SKM-1 treated with dmso at 0.1 percent for 144 hours (cell line): ENCODE data around the gene YOD1.
A peak's percentile ranks its signal among the peaks of the same experiment; 100 is the strongest.

Source experiments
- DNase-seq: peaks from one replicate; lab custom pipeline; 2025; ENCODE audit not compliant: unreplicated experiment; lab: John Stamatoyannopoulos, UW

YOD1 gene

DNA sequence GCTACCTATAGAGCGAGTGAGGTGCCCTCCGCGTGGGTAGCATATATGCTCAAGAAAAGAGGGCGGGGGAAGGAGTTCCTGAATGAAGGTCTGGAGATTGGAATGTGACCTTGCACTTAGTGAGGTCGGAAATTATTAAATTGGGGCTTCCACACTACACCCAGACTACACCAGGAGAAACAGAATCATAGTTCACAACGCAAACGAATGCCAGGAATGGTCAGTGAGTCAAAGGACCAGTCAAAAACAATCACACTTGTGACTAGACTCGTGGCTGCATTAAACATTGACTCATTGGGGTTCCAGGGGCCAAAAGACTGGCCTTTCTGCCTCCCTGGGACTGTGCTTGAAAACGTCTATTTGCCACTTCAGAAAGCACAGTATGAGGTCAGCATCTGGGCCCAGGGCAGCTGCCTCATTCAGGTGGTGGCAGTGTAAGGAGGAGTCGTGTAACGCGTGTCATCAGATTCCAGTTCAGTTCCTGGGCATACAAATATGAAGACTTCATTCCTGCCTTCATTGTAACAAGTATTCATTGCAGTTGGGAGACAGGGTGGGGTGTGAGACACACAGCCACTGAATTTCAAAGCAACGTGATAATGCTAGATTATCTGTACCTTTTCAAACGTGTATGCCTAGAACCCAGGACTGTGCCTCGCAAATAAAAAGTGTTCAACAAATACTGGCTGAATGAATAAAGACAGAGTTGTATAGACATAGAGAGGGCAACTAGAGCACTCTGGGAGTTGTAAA lies at the start of gene YOD1:
TSS of gene YOD1 (minus strand) at position 18 of the 753 bp plus-strand sequence. CDS start 178 bp downstream, outside the sequence.
- no peak for DNase-seq

DNA sequence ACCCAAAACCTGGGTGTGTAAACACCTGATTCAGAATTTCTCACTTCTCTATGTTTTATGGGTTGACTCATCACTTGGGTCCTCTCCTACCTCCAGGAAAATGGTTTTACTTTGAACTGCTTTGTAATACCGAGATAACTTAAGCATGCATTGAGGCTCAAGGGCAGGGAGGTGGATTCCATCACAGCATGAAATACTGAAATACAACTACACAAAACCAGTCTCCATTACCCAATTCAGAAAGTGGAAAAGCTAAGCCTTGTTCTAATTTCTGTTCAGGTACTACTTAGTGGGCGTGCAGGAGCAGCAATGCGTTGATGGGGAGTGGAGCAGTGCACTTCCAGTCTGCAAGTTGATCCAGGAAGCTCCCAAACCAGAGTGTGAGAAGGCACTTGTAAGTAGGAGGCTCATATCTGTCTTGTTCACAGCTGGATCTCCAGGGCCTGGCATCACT lies 46.9 kb upstream of the YOD1 start:
- no peak for DNase-seq

DNA sequence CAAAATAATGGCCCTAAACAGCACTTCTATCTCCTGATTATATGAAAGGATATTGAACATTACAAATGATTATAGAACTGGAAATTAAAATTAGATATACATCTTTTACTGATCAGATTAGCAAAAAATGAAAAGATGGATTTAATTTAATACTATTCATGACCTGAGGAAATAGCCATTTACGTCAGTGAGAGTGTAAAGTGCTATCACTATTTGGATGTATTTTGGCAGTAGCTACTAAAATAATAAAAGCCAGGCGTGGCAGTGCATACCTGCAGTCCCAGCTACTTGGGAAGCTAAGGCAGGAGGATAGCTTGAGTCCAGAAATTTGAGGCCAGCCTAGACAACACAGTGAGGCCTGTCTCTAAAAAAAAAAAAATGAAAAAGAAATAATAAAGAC lies 42.9 kb upstream of the YOD1 start:
- no peak for DNase-seq

DNA sequence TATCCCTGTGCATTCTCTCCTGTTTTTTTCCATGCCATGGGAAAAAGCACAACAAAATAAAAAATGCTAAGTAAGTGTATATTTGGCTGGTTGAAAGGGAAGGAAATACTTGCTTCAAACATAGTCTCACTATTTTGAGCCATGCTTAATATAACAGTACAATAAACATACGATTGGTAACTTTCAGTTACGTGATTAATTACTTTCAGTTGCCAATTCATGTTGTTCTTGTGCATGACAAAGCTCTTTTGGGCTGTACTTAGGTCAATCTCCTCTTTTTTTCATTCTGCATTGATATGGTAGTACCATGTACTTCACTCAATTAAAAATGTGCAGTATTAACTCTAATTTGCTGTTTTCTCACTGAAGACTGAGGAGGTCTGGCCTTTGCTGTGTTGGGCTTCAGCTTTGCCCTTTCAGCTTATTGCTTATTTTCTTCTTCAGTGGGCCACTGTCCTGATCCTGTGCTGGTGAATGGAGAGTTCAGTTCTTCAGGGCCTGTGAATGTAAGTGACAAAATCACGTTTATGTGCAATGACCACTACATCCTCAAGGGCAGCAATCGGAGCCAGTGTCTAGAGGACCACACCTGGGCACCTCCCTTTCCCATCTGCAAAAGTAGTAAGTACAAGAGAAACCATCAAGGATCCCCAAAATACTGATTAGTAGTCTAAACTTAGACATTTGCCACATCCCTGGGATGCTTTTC lies 40.3 kb upstream of the YOD1 start:
- DNase-seq, result no peak

DNA sequence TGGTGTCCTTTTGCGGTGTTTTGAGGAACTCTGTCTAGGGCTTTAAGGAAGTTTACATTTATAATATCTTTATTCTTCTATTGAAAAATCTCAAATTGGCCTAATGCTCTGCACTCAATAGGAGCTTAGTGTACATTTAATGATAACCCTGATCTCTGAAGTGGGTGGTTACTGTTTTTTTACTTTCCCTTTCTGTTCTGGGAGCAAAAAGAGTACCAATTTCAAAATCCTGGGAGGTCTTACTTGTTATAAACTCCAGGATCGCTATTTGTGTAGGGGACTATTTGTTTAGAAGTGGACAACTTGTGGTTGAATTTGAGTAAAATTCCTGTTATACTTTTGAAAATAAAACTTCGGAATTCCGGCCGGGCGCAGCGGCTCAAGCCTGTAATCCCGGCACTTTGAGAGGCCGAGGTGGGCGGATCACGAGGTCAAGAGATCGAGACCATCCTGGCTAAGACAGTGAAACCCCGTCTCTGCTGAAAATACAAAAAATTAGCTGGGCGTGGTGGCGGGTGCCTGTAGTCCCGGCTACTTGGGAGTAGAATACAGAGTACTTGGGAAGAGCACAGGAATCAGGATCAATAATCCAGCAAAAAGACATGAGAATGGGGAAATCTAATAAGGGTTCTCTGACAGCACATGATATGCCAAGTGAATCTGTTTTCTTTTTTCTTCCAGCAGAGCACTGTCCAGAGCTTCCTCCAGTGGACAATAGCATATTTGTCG lies 38.8 kb upstream of the YOD1 start:
- DNase-seq, result no peak

DNA sequence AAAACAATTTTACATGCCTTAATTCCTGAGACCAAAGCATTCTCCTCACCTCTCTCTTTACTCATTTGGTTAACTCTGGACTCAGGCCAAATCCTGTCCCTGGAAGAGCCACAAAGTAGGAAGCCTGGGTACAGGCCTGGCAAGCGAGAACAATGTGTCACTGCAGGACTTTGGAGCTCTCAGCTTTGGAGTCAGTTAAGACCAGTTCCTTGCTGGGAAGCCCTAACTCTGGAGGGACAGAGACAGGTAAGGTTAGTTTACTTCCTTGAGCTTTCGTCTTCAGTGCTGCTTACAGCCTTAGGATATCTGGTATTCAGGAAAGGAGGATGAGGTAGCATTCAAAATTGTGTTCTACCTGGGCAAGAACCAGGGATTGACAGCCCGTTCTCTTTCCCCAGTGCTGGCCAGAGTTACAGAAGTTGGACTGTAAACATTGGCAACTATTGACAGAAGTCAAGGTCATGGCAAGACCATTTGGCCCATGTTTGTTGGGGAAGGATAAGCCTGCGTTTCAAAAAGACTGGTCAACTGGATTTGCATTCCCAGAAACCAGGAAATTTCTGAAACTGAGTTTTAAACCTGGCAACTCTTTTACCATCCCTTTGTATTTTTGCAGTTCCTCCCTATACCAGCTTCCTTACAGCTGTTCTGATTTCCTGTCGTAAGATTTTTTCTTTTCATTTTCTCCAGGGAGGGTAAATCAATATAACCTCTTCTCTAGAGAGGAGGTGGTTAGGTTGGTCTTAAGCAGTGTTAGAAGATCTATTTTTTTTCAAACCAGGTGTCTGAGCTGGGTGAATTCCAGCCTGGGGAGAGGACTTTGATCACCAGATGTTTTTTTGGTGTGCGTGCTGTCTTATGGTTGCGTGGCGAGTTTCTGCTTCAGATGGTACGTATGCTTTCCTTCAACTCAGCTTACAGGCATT lies 38.0 kb upstream of the YOD1 start, which contains the start of gene C4BPB:
TSS of gene C4BPB (plus strand) at position 160 of the 926 bp plus-strand sequence. CDS start at position 832, 672 bp downstream.
- no peak for DNase-seq

DNA sequence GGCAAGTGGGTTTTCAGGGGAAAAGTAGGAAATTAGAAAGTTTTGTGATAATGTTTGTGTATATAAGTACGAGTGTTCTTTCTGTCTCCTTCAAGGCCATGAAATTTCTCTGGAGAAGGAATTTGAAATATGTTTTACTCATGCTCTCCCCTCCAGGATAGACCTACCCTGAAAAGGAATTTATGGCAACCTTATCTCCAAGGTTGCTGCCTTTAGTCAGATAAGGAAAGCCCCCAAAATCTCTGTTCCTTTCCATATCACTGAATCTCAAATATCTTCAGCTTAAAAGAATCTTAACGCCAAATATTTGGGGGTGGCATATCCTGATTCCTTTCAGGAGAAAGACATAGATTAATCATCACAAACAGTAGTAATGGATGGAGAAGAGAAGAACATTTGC lies 37.2 kb upstream of the YOD1 start:
- DNase-seq, result no peak

DNA sequence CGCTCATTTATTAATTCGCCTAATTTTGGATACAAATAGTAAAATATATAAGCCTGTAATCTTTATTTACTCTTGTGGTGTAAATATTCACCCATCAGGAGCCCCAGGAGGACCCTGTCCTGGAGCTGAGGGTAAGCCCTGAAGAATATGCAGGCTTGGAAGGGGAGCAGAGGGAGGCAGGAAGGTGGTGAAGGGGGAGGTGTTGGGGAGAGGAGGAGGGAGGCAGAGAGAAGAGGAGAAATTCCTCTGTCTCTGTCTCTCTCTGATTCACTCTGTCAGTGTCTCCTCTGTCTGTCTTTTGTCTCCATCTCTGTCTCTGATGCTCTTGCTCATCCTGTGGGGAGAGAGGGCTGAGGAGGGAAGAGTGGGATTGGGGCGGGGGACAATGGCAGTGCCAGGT lies 34.9 kb upstream of the YOD1 start:
- no peak for DNase-seq

DNA sequence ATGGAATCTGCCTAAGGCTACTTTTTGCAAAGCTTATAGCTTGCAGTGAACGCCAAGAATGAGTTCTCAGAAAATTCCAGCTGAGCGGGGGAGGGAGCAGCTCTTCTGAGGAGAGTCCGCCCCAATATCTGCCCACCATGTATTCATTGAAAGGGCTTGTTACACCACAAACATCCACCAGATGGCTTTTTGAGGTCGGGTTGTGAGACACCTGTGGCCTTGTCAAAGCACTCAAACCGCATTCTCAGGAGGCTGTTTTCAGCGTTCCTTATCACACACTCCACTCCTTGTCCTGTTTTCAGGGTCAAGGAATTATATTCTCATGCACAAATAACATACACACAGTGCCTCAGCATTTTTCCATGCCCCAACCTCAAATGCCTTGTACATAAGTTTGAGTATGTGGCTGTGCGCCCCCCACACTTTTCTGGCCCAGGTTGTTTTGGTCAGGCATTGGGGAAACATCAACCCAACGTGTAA lies 33.7 kb upstream of the YOD1 start:
- DNase-seq, result peak; percentile 34

DNA sequence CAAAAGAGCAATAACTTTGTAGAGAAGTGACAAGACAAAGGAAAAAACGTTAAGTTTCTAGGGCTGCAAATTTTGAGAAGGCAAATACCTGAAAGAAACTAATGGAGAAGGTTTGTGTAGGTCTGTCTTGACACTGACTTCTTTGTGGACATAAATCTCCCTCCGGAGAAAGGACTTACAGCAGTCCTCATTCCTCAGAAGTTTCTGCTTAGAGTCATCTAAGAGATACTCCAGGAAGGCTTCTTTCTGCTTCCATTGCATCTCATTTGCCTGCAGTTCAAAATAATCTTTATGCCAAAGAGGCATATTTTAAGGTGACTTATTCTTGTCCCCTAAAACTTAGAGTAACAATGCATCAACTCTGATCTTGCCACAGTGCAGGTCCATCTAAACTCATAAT lies 33.2 kb upstream of the YOD1 start:
- DNase-seq, result no peak

DNA sequence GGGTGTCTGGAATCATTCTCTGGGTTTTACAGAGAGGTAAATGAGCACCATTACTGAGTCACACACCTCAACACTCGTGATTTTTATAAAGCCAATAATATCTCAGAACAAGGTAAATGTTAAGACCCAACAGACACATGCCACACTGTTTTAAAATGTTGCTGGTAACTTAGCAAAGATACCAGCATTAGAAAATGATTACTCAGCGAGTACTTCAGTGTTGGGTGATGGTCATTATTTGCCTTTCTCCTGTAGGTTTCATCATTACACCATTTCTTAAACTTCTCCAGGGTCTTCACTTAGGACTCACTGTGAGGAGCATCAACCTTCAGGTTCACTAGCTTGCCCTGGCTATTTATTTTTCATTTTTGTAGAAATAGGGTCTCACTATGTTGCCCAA lies 30.8 kb upstream of the YOD1 start:
- no peak for DNase-seq

DNA sequence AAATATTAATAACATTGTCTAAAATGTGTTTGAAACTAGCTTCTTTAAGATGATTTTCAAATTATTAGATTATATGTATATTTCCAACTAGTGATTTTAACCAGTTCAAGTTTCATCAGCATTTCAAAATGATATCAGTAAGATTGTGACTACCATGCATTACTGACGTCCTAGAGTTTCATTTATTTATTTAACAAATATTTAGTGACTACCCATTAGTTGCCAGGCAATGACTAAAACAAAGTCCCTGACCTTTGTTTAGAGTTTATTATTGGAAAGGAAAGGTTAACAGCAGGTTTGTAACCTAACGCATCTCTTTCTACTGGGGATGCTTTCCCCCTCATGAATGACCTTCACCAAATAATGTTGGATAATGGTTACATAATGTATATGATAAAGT lies 30.1 kb upstream of the YOD1 start:
- DNase-seq, result no peak

DNA sequence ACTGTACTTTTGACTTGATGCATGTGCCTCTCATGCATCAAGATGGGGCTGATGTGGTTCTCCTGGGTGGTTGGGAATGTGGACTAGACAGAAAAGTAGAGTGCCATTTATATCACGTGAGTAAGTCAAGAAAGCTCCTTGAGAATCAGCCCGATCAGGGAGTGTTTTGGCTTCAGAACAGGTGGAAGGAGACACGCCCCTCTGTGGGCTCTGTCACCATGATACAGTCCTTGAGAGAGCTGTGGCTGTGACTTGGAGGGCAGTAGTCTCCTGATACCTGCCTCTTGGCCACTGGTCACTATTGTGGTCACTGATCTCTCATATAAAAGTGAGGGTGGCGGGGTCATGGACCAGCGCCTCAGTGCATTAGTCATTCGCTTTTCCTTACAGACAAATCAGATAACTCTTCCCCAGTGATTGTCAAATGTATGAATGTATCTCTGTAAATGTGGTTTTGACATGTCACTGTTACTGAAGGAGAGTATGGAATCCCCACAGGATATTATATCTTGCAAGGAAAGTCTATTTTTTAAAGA lies 28.8 kb upstream of the YOD1 start:
- DNase-seq, result no peak

DNA sequence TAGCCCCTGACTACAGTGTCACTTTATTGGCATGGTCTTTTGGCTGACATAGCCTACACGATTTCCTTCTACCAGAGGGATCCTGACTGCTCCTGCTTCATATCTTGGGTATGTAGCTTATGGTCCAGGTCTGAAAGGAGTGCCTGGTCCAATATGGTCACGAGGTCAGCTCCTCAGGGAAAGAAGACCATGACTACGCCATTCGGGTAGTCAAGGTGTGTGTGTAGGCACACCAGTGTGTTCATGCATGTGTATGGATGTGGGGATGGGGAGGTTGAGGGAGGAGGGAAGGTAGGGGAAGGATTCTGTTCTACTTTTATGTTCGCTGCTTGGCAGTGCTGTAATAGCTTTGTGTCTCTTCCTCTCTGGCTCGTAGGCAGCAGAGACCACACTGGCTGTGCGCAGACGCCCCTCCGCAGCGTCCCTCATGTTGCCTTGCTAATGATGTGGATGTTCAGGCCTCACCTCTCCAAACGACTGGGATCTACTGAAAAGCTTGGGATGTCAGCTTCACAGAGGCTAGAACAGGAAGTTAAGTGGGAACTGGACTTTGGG lies 27.6 kb upstream of the YOD1 start:
- DNase-seq, result no peak

DNA sequence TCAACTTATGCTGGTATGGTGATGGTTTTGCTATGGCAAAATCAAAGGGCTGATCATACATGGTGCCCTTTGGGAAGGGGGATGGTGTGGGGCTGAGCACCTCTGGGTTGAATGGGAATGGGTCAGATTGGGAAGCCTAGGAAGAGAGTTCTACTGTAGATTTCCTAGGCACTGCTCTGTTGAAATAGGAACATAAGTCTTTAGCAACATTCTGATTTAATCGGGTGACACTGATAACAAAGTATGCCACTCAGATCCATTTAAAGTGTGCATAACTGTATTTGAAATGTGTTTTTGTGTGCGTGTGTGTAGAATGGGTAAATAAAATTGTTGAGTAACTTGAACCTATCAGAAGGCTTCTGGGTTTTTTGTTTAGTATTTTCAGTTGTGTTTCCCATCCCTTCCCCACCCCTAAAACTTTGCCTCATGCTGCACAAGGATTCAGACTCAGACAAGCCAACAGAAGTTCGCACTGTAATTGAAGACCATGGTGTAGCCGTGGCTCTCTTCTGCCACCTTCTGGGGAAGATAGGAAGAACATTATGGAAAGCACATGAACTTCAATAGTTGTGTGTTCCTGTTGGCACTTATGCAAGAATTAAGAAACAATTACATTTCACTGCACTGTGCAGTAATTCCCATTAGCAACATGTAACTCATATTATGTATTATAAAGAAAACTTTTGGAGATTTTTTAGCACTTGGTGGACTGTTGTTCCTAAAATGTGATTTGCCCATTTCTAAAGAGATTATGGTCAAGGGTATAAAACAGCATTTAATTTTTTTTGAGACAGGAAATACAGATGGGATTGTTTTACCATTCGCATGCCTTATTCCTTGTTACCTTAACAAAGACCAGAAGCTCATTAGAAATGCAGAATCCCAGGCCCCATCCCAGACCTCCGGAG lies 26.7 kb upstream of the YOD1 start:
- DNase-seq, result peak; percentile 83

DNA sequence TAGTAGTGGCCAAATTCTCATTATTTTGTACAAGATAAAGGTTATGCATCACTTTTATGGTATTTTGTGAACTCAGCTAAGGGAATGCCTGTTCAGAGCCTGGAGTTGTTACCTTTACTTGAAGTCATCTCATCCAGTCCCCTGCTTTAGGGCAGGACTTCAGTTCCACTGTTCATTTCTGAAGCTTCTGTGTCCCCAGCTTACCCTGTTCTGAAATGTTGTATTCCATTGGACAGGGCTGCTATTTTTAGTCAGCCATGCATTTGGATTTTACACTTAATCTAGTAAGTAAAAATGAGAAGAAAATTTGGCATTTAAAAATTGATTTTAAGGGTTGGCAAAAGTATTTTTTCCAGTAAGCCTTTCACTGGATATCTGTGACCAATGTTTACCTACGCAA lies 26.0 kb upstream of the YOD1 start:
- no peak for DNase-seq

DNA sequence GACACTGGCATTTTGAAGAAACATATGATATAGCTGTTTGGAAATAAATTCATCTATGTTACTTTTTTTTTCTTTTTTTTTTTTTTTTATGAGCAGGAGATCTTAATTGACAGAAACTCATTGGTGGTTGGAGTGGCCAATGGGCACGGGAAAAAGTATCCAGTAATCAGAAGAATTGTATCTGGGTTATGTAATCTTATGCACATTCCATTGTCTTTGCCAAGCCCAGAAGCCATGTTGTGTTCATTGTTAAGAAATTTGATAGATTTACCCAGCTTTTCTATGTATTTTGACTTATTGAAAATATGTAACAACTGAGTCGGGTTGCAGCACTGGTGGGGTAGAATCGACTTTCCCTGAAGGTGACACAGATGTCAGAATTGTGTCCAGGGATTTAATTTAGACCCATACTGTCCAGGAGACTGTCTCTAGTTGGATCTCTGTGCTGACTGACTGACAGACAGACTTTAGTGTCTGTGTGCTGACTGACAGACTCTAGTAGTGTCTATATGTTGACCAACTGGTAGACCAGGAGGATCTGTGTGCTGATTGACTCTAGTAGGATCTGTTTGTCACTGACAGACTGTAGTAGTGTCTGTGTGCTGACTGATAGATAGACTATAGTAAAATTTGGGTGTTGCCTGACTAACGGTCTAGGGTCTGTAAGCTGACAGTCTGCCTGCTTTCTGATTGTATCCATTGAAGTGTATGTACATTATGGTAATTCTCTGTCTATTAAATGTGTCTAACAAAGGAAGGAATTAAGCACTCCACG lies 25.4 kb upstream of the YOD1 start:
- DNase-seq, result no peak
